Measurements from ENCODE around the gene PPP4R2.

- TF ChIP-seq ZNF586 (CRISPR knock-in tag; conservative IDR thresholded peaks at IDR 0.05) (no peak), ZNF311 (CRISPR knock-in tag; IDR thresholded peaks at IDR 0.05) (no peak), POLR2AphosphoS5 (IDR thresholded peaks at IDR 0.05; ENCODE audit: control insufficient read depth, insufficient read depth, low read depth, low read length) (no peak), RAD21 (CRISPR knock-in tag; conservative IDR thresholded peaks at IDR 0.05 in 1 of 2, IDR thresholded peaks at IDR 0.05 in 1 of 2) (no peak), CBX1 (IDR thresholded peaks at IDR 0.05; ENCODE audit: low read depth) (no peak), ARID2 (IDR thresholded peaks at IDR 0.05) (no peak), CEBPB (tag; IDR thresholded peaks at IDR 0.05) (no peak), ZFP36 (IDR thresholded peaks at IDR 0.05; ENCODE audit: low read depth, low read length, partially characterized antibody) (no peak), FOXM1 (IDR thresholded peaks at IDR 0.05; ENCODE audit: low read depth) (no peak), FOXM1 (CRISPR knock-in tag; IDR thresholded peaks at IDR 0.05; ENCODE audit: low read depth) (no peak), ATF2 (CRISPR knock-in tag; IDR thresholded peaks at IDR 0.05) (no peak), FOXP1 (CRISPR knock-in tag; IDR thresholded peaks at IDR 0.05) (no peak)
- TF ChIP-seq, protein P1, sequence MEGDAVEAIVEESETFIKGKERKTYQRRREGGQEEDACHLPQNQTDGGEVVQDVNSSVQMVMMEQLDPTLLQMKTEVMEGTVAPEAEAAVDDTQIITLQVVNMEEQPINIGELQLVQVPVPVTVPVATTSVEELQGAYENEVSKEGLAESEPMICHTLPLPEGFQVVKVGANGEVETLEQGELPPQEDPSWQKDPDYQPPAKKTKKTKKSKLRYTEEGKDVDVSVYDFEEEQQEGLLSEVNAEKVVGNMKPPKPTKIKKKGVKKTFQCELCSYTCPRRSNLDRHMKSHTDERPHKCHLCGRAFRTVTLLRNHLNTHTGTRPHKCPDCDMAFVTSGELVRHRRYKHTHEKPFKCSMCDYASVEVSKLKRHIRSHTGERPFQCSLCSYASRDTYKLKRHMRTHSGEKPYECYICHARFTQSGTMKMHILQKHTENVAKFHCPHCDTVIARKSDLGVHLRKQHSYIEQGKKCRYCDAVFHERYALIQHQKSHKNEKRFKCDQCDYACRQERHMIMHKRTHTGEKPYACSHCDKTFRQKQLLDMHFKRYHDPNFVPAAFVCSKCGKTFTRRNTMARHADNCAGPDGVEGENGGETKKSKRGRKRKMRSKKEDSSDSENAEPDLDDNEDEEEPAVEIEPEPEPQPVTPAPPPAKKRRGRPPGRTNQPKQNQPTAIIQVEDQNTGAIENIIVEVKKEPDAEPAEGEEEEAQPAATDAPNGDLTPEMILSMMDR (IDR thresholded peaks at IDR 0.05 in 2 of 3, conservative IDR thresholded peaks at IDR 0.05 in 1 of 3; ENCODE audit: insufficient read depth in 2 of 3, low read depth in 1 of 3, low read length in 3 of 3): no peak
Measured at GRCh38 chr3:73110530-73110929, 113.9 kb downstream of the PPP4R2 start.
